HG02623 (cell line): Measurements from ENCODE around the gene LIPT2.
"Not testable (repeated sequence)": the region's sequence is repeated elsewhere in the genome, so short reads cannot be mapped to it uniquely, and the experiment has no call there.

Experiments used
- ATAC-seq: cut with Tn5 transposase; IDR thresholded peaks from one replicate; pipeline ENCODE4 v1.9.1; 2021; ENCODE audit warnings: moderate library complexity; ENCODE audit not compliant: unreplicated experiment

Gene LIPT2

GRCh38 chr11:74492974-74493790 is at the start of gene LIPT2:
Gene LIPT2 (minus strand): TSS chr11:74493724. CDS start chr11:74493703, 21 bp downstream.
- peak; percentile 92 for ATAC-seq

- ATAC-seq: no peak
Measured at GRCh38 chr11:74541466-74541865, 47.9 kb upstream of the LIPT2 start.

GRCh38 chr11:74540270-74540669 is 46.7 kb upstream of the LIPT2 start:
- ATAC-seq: no peak

- no peak for ATAC-seq
Measured at GRCh38 chr11:74538680-74539079, 45.2 kb upstream of the LIPT2 start.

GRCh38 chr11:74535371-74536160 is 42.0 kb upstream of the LIPT2 start:
- no peak for ATAC-seq

- ATAC-seq: not testable (repeated sequence)
Measured at GRCh38 chr11:74534946-74535275, 41.4 kb upstream of the LIPT2 start.

GRCh38 chr11:74534216-74534945 is 40.9 kb upstream of the LIPT2 start:
- no peak for ATAC-seq

- no peak for ATAC-seq
Measured at GRCh38 chr11:74533421-74533820, 39.9 kb upstream of the LIPT2 start.

GRCh38 chr11:74532501-74533246 is 39.1 kb upstream of the LIPT2 start:
- ATAC-seq: no peak

- ATAC-seq: no peak
Measured at GRCh38 chr11:74524978-74525377, 31.5 kb upstream of the LIPT2 start.

GRCh38 chr11:74524501-74524900 is 31.0 kb upstream of the LIPT2 start:
- ATAC-seq: no peak

- no peak for ATAC-seq
Measured at GRCh38 chr11:74522776-74523175, 29.3 kb upstream of the LIPT2 start.

- ATAC-seq: no peak
Measured at GRCh38 chr11:74521666-74522252, 28.2 kb upstream of the LIPT2 start.

GRCh38 chr11:74520927-74521665 is 27.6 kb upstream of the LIPT2 start:
- ATAC-seq: no peak

- ATAC-seq: no peak
Measured at GRCh38 chr11:74520316-74520715, 26.8 kb upstream of the LIPT2 start.

- ATAC-seq: no peak
Measured at GRCh38 chr11:74519710-74520109, 26.2 kb upstream of the LIPT2 start.

- ATAC-seq: not testable (repeated sequence)
Measured at GRCh38 chr11:74517592-74517991, 24.1 kb upstream of the LIPT2 start.

- no peak for ATAC-seq
Measured at GRCh38 chr11:74507582-74507981, 14.1 kb upstream of the LIPT2 start.

- no peak for ATAC-seq
Measured at GRCh38 chr11:74506823-74507222, 13.3 kb upstream of the LIPT2 start.

- no peak for ATAC-seq
Measured at GRCh38 chr11:74505911-74506310, 12.4 kb upstream of the LIPT2 start.
